ENCODE results near the gene TBL3.
"Not testable (repeated sequence)": the region's sequence is repeated elsewhere in the genome, so short reads cannot be mapped to it uniquely, and the experiment has no call there.

Gene TBL3

GRCh38 chr16:1944612-1945199 lies 27.1 kb upstream of the TBL3 start:
- DNase-seq, result no peak

GRCh38 chr16:1945559-1946391 lies 26.1 kb upstream of the TBL3 start:
- DNase-seq, result no peak

GRCh38 chr16:1946495-1947368 lies 25.1 kb upstream of the TBL3 start:
- no peak for DNase-seq

- DNase-seq, result no peak
These were observed 24.5 kb upstream of the TBL3 start for GRCh38 chr16:1947369-1947670.

GRCh38 chr16:1949507-1949906 lies 22.3 kb upstream of the TBL3 start:
- DNase-seq, result no peak

GRCh38 chr16:1950047-1950446 lies 21.8 kb upstream of the TBL3 start:
- DNase-seq, result no peak

- DNase-seq, result no peak
These were observed 21.3 kb upstream of the TBL3 start for GRCh38 chr16:1950559-1950958.

GRCh38 chr16:1953734-1954133 lies 18.1 kb upstream of the TBL3 start:
- DNase-seq, result no peak

GRCh38 chr16:1957434-1958142 lies 14.3 kb upstream of the TBL3 start:
- not testable (repeated sequence) for DNase-seq

- DNase-seq, result not testable (repeated sequence)
These were observed 13.7 kb upstream of the TBL3 start for GRCh38 chr16:1958143-1958491.

- DNase-seq, result no peak
These were observed 13.1 kb upstream of the TBL3 start for GRCh38 chr16:1958715-1959268.

GRCh38 chr16:1959269-1960039 lies 12.4 kb upstream of the TBL3 start, which contains the start of gene NDUFB10:
Gene NDUFB10 (plus strand): TSS chr16:1959538. CDS start chr16:1959625, 87 bp downstream.
- DNase-seq, result peak; percentile 88

GRCh38 chr16:1960665-1961630 lies 10.9 kb upstream of the TBL3 start:
- DNase-seq, result no peak

GRCh38 chr16:1961651-1962067 lies 10.2 kb upstream of the TBL3 start:
- no peak for DNase-seq

- DNase-seq, result not testable (repeated sequence)
These were observed 9.4 kb upstream of the TBL3 start for GRCh38 chr16:1962161-1963153.

- peak; percentile 34 for DNase-seq
These were observed 7.9 kb upstream of the TBL3 start for GRCh38 chr16:1963806-1964505.

GRCh38 chr16:1964506-1965395 lies 7.1 kb upstream of the TBL3 start, which contains the start of gene RPS2:
Gene RPS2 (minus strand): TSS chr16:1964826. CDS start chr16:1964625, 201 bp downstream.
- peak; percentile 100 for DNase-seq

All from effector CD4-positive, alpha-beta T cell (primary cell).